IMR-90 (cell line): ENCODE measurements around the gene PDS5B. TPM values are rescaled to one million over a fixed set of nuclear protein-coding genes. Genes with fewer than 3 reads are reported as not detected.

Source experiments
- ATAC-seq: fragments of 200-7000 bp; cut with Tn5 transposase; 2 replicates; pipeline ENCODE4 v1.9.1; 2020; ENCODE audit warnings: low read depth, mild to moderate bottlenecking, moderate library complexity
- BruUV-seq: library from RNA; stranded (reverse); fragments of 400-500 nt; replicated peaks from 2 replicates; lab custom pipeline; 2021; lab: Mats Ljungman, UMichigan
- CTCF ChIA-PET: fragments of 300-600 bp; formaldehyde crosslinking; extraction: SDS; loops from one replicate; lab custom pipeline; 2021; ENCODE audit warnings: antibody characterized with exemption; lab: Yijun Ruan, JAX
- POLR2A ChIA-PET: fragments of 300-600 bp; sonication (Branson Sonifier 250); formaldehyde crosslinking; loops from one replicate; lab custom pipeline; 2022; ENCODE audit warnings: antibody characterized with exemption; ENCODE audit not compliant: unreplicated experiment; lab: Charles Lee
- DNase-seq: peaks from one replicate; pipeline ENCODE4 v3.0.0; 2013
- H2AFZ ChIP-seq: replicated peaks from 2 replicates; pipeline ENCODE3; 2013; ENCODE audit warnings: low read length, mild to moderate bottlenecking; ENCODE audit not compliant: poor library complexity
- H2AK5ac ChIP-seq: 2 replicates; pipeline ENCODE4 v1.6.1; 2013; ENCODE audit warnings: low read depth, low read length, inconsistent platforms
- H2AK9ac ChIP-seq: replicated peaks from 2 replicates; pipeline ENCODE3; 2013; ENCODE audit warnings: mild to moderate bottlenecking, low read depth, low read length, moderate library complexity; ENCODE audit not compliant: poor library complexity
- H2BK120ac ChIP-seq: 2 replicates; pipeline ENCODE4 v1.6.1; 2013; ENCODE audit warnings: low read depth, low read length, inconsistent platforms
- H2BK15ac ChIP-seq: 3 replicates; pipeline ENCODE4 v1.6.1; 2013; ENCODE audit warnings: low read depth, low read length, inconsistent platforms
- H2BK20ac ChIP-seq: 2 replicates; pipeline ENCODE4 v1.6.1; 2013; ENCODE audit warnings: low read depth, mild to moderate bottlenecking, inconsistent platforms, low read length, moderate library complexity
- H2BK5ac ChIP-seq: 2 replicates; pipeline ENCODE4 v1.6.1; 2013; ENCODE audit warnings: mild to moderate bottlenecking, low read depth, low read length, inconsistent platforms; ENCODE audit not compliant: poor library complexity, severe bottlenecking
- H3K14ac ChIP-seq: replicated peaks from 2 replicates; pipeline ENCODE4 v1.6.1; 2013; ENCODE audit warnings: low read depth, low read length, inconsistent platforms
- H3K18ac ChIP-seq: 2 replicates; pipeline ENCODE4 v1.6.1; 2013; ENCODE audit warnings: low read depth, low read length, control low read depth
- H3K23ac ChIP-seq: 2 replicates; pipeline ENCODE4 v1.6.1; 2013; ENCODE audit warnings: low read depth, low read length, inconsistent platforms
- H3K27ac ChIP-seq: 2 replicates; pipeline ENCODE4 v1.5.1; 2013; ENCODE audit warnings: mild to moderate bottlenecking, control low read depth, low read length; ENCODE audit not compliant: insufficient read depth
- H3K27me3 ChIP-seq: 2 replicates; pipeline ENCODE4 v1.6.1; 2013; ENCODE audit warnings: low read length; ENCODE audit not compliant: control insufficient read depth, insufficient read depth
- H3K36me3 ChIP-seq: 2 replicates; pipeline ENCODE4 v1.6.1; 2013; ENCODE audit warnings: low read length, mixed read lengths; ENCODE audit not compliant: control insufficient read depth, insufficient read depth
- H3K4ac ChIP-seq: 2 replicates; pipeline ENCODE4 v1.6.1; 2013; ENCODE audit warnings: low read depth, low read length, inconsistent platforms
- H3K4me1 ChIP-seq: 2 replicates; pipeline ENCODE4 v1.6.1; 2013; ENCODE audit warnings: low read length, mixed read lengths; ENCODE audit not compliant: control insufficient read depth, insufficient read depth
- H3K4me2 ChIP-seq: 2 replicates; pipeline ENCODE4 v1.6.1; 2013; ENCODE audit warnings: low read depth, mild to moderate bottlenecking, control low read depth, low read length, moderate library complexity
- H3K4me3 ChIP-seq: 2 replicates; pipeline ENCODE4 v1.5.1; 2013; ENCODE audit warnings: low read depth, mild to moderate bottlenecking, control low read depth, low read length, moderate library complexity; ENCODE audit not compliant: insufficient read depth
- H3K56ac ChIP-seq: 2 replicates; pipeline ENCODE4 v1.6.1; 2013; ENCODE audit warnings: low read length, inconsistent platforms; ENCODE audit not compliant: insufficient read depth; ENCODE audit errors: extremely low read depth
- H3K79me1 ChIP-seq, 2 experiments: 2 replicates each; pipeline ENCODE4 v1.6.1; 2013; ENCODE audit warnings: low read length in 2 of 2, inconsistent platforms in 1 of 2, low read depth in 1 of 2
- H3K9ac ChIP-seq: 2 replicates; pipeline ENCODE4 v1.6.1; 2013; ENCODE audit warnings: low read depth, low read length, control low read depth
- H3K9me1 ChIP-seq: 2 replicates; pipeline ENCODE4 v1.6.1; 2013; ENCODE audit warnings: low read length, inconsistent platforms; ENCODE audit not compliant: insufficient read depth
- H3K9me3 ChIP-seq: 2 replicates; pipeline ENCODE4 v1.6.1; 2013; ENCODE audit warnings: low read length; ENCODE audit not compliant: control insufficient read depth, insufficient read depth
- H4K20me1 ChIP-seq: 2 replicates; pipeline ENCODE4 v1.6.1; 2013; ENCODE audit warnings: low read length, inconsistent platforms; ENCODE audit not compliant: insufficient read depth
- H4K5ac ChIP-seq: 2 replicates; pipeline ENCODE4 v1.6.1; 2013; ENCODE audit warnings: mild to moderate bottlenecking, low read depth, low read length, control low read depth
- H4K8ac ChIP-seq, 2 experiments: 2 replicates each; pipeline ENCODE4 v1.6.1; 2013; ENCODE audit warnings: low read depth in 2 of 2, low read length in 2 of 2, control low read depth in 1 of 2, inconsistent platforms in 1 of 2
- H4K91ac ChIP-seq: 2 replicates; pipeline ENCODE4 v1.6.1; 2013; ENCODE audit warnings: low read depth, low read length, inconsistent platforms; ENCODE audit not compliant: insufficient read depth
- BHLHE40 ChIP-seq: fragments of 150-350 bp; IDR thresholded peaks from 2 replicates; pipeline ENCODE4 v1.6.1; 2016; ENCODE audit warnings: mild to moderate bottlenecking, low read depth, low read length
- CEBPB ChIP-seq: IDR thresholded peaks from 2 replicates; pipeline ENCODE4 v1.6.1; 2012; ENCODE audit warnings: low read depth, low read length, improper control_type of control experiment
- CHD1 ChIP-seq: IDR thresholded peaks from 2 replicates; pipeline ENCODE4 v1.6.1; 2012; ENCODE audit warnings: low read depth, low read length, improper control_type of control experiment
- CTCF ChIP-seq: conservative IDR thresholded peaks from 2 replicates; pipeline ENCODE4 v1.5.1; 2012; ENCODE audit warnings: mild to moderate bottlenecking, low read depth, low read length, improper control_type of control experiment
- ELK1 ChIP-seq: fragments of 150-350 bp; IDR thresholded peaks from 2 replicates; pipeline ENCODE4 v1.6.1; 2016; ENCODE audit warnings: low read depth, mild to moderate bottlenecking, low read length, moderate library complexity, borderline replicate concordance
- FOS ChIP-seq: fragments of 150-350 bp; IDR thresholded peaks from 2 replicates; pipeline ENCODE4 v1.6.1; 2016; ENCODE audit warnings: low read depth, low read length
- MAFK ChIP-seq: IDR thresholded peaks from 2 replicates; pipeline ENCODE4 v1.6.1; 2012; ENCODE audit warnings: low read depth, low read length, improper control_type of control experiment
- MAZ ChIP-seq: IDR thresholded peaks from 2 replicates; pipeline ENCODE4 v1.6.1; 2012; ENCODE audit warnings: low read depth, mild to moderate bottlenecking, low read length, improper control_type of control experiment, moderate library complexity, borderline replicate concordance
- MXI1 ChIP-seq: IDR thresholded peaks from 2 replicates; pipeline ENCODE4 v1.6.1; 2012; ENCODE audit warnings: low read depth, mild to moderate bottlenecking, low read length, moderate library complexity, borderline replicate concordance
- NFE2L2 ChIP-seq: fragments of 150-350 bp; IDR thresholded peaks from 2 replicates; pipeline ENCODE4 v1.6.1; 2016; ENCODE audit warnings: low read depth, mild to moderate bottlenecking, low read length
- POLR2A ChIP-seq: IDR thresholded peaks from 2 replicates; pipeline ENCODE4 v1.6.1; 2012; ENCODE audit warnings: mild to moderate bottlenecking, low read depth, low read length
- RAD21 ChIP-seq: IDR thresholded peaks from 2 replicates; pipeline ENCODE4 v1.6.1; 2012; ENCODE audit warnings: low read length, improper control_type of control experiment
- RCOR1 ChIP-seq: IDR thresholded peaks from 2 replicates; pipeline ENCODE4 v1.6.1; 2012; ENCODE audit warnings: mild to moderate bottlenecking, low read length, improper control_type of control experiment; ENCODE audit not compliant: insufficient replicate concordance
- RFX5 ChIP-seq: IDR thresholded peaks from 2 replicates; pipeline ENCODE4 v1.8.0; 2012; ENCODE audit warnings: low read depth, mild to moderate bottlenecking, low read length, moderate library complexity
- SMC3 ChIP-seq: fragments of 150-350 bp; IDR thresholded peaks from 2 replicates; pipeline ENCODE4 v1.6.1; 2016; ENCODE audit warnings: low read depth, mild to moderate bottlenecking, antibody characterized with exemption, low read length, moderate library complexity
- USF2 ChIP-seq: fragments of 150-350 bp; IDR thresholded peaks from 2 replicates; pipeline ENCODE4 v1.6.1; 2017; ENCODE audit warnings: mild to moderate bottlenecking, antibody characterized with exemption, low read length, low read depth
- dilution Hi-C: fragments of 300-500 bp; cut with HindIII; formaldehyde crosslinking; loops from one replicate; pipeline ENCODE4 v1.14.3; 2018; ENCODE audit warnings: low sequenced_read_pairs; ENCODE audit not compliant: unreplicated experiment
- in situ Hi-C: fragments of 300-500 bp; cut with MboI; formaldehyde crosslinking; loops from 3 replicates; pipeline ENCODE4 v1.14.3; 2019; ENCODE audit warnings: low sequenced_read_pairs, inconsistent platforms, mixed read lengths
- intact Hi-C: fragments of 100-400 bp; cut with micrococcal nuclease; formaldehyde crosslinking; loops from 2 replicates; pipeline ENCODE4 v1.10.0; 2022
- polyA plus RNA-seq, 3 experiments: library from polyadenylated mRNA; depleted of rRNA; stranded (reverse); fragments of >200 nt; gene quantifications; 2 replicates each; pipeline ENCODE4 v1.2.3, GENCODE V29; 2012; ENCODE audit warnings: low replicate concordance in 1 of 3
- total RNA-seq: library from RNA; depleted of rRNA; stranded (reverse); fragments of >200 nt; gene quantifications from 2 replicates; pipeline ENCODE4 v1.2.3, GENCODE V29; 2012

Gene PDS5B
- total and polyA plus RNA-seq, 2 of the 4 experiments (the other 2 are of a cell fraction) = 6.2 to 20.1 TPM

- intact Hi-C loops (no loop called here), dilution Hi-C loops (no loop called here), in situ Hi-C loops (loop anchor here (5.0 to 25.0 kb wide), 2 partner anchors 53 to 1118 kb away; no protein-coding TSS in a partner anchor)
- ChIA-PET CTCF (interaction anchor here (0.8 kb wide), 1 partner anchor 45 kb away, joined by 3 read pairs; no protein-coding TSS in a partner anchor), POLR2A (no interaction called here)
- Histone ChIP-seq H3K4ac (no peak overlapping the region), H2AK5ac (no peak overlapping the region), H4K91ac (no peak overlapping the region), H3K4me1 (peaks cover 8% of the 10 kb centered on the region), H2AK9ac (no peak overlapping the region), H2AFZ (no peak overlapping the region), H3K9ac (no peak overlapping the region), H3K27me3 (no peaks in the 10 kb centered on the region), H2BK5ac (peak overlapping the region; percentile 33), H4K8ac (no peak overlapping the region), H3K79me1 (peaks cover 4 to 51% of the 10 kb centered on the region in 2 experiments; a peak in 3 of 4 replicates), H3K9me1 (peaks cover 4% of the 10 kb centered on the region; the same call in 1 of the 2 replicates), H3K4me3 (no peak overlapping the region), H2BK20ac (no peak overlapping the region), H3K14ac (no peak overlapping the region), H3K23ac (no peak overlapping the region), H3K36me3 (no peaks in the 10 kb centered on the region), H3K18ac (no peak overlapping the region), H2BK15ac (no peak overlapping the region), H3K9me3 (peaks cover 2% of the 10 kb centered on the region; the same call in 1 of the 2 replicates), H4K5ac (no peak overlapping the region; the same call in 1 of the 2 replicates), H3K4me2 (peak overlapping the region; percentile 35; the same call in 1 of the 2 replicates), H3K56ac (no peak overlapping the region), H3K27ac (no peak overlapping the region), H2BK120ac (no peak overlapping the region), H4K20me1 (peaks cover 32% of the 10 kb centered on the region)
- no peak for TF ChIP-seq ELK1
- no peak for TF ChIP-seq MAZ
- no peak for TF ChIP-seq FOS
- no peak for TF ChIP-seq CTCF
- TF ChIP-seq BHLHE40 = no peak
- TF ChIP-seq SMC3 = no peak
- TF ChIP-seq USF2 = no peak
- TF ChIP-seq RAD21 = no peak
- TF ChIP-seq MXI1 = no peak
- TF ChIP-seq RCOR1 = no peak
- no peak for TF ChIP-seq CHD1
- TF ChIP-seq POLR2A = no peak
- no peak for TF ChIP-seq MAFK
- TF ChIP-seq RFX5 = no peak
- no peak for TF ChIP-seq NFE2L2
- no peak for TF ChIP-seq CEBPB
- BruUV-seq = no TSS peak
- ATAC-seq (peak; percentile 55; the same call in 1 of the 2 replicates), DNase-seq (peak; percentile 54)
Observed at GRCh38 chr13:32594157-32594738, 8.0 kb downstream of the PDS5B start.
